T1000 (cell line): ENCODE measurements around the gene CHD5.

Source experiments
- DNase-seq: peaks from one replicate; lab custom pipeline; 2025; ENCODE audit warnings: mixed read lengths; lab: John Stamatoyannopoulos, UW

The CHD5 gene

DNA sequence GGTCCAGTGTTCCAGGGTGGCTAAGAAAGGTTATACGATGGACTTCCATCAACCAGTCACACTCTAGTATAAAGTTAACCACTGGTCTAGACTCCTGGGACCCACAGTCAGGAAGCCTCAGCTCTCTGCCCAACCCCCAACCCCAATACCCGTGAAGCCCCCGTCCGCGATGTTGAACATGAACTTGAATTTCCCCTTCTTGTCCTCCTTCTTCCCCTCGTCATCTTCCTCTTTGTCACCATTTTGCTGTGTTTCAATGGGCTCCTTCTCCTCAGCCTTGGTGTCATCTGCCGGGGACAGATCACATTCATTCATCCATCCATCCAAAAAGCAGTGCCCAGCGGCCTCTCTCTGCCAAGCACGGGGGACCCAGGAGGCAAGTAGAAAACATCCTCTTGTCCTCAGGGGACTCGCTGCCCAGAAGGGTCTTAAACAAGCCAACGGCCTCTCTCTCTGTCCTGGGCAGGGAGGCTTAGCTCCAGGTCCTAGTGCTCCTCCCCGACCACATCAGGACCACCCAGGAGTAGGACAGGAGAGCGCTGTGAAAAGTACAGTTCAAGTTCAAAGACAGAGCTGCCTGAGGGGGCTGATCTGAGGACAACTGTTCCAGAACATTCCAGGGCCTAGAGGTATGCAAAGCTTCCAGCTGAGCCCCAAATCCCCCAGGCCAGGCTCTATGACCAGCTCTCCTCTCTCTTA lies 68.0 kb downstream of the CHD5 start:
- DNase-seq: no peak

DNA sequence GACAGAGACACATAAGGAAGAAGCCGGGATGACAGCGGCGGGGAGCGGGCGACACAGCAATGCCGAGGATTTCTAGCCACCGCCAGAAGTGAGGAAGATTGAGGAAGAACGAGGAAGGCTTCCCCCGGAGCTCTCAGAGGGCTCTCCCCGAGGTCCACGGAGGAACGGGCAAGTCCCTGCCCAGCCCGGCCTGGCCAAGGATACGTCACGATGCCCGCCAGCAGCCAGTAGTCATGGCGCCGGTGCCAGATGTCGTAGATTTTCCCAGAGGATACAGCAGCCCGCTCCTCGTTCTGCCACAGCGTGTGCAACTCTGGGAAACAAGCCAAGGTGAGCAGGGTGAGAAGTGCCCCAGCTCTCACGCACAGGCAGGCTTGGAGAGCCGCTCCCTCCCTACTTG lies 68.5 kb downstream of the CHD5 start:
- no peak for DNase-seq

DNA sequence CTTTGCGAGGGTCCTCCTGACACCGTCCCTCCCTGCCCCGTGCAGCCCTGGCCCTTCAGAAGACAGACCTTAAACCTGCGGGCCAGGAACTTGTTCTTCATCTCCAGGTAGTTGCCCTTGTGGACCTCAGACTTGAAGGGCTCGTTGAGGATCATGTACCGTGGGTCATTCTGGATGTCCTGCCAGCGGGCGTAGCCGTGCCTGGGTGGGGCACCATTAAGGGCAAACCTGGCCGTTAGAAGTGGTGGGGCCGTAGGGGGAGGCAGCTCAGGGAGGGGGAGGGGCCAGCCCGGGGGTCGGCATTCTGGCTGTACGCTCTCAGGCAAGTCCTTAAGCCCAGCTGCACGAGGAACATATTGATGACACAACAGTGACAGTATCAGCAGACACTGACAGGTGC lies 69.8 kb downstream of the CHD5 start:
- DNase-seq: no peak

DNA sequence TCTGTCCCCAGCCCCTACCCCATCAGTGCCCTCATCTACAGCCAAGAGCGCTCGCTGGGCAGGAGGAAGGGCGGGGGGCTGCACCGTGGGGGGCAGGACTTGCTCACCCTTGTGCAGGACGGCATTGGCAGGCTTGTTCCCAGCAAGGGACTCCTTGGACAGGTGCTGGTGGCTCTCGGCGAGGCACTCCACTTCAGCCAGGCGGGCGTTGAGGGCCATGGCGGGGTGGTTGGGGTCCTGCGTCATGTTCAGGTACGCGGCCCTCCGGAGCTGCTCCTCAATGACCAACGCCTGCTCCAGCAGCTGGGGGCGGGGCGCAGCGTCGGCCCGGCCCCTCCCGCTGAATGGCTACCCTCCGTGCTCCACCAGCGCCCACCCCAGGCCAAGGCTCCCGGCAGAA lies 70.4 kb downstream of the CHD5 start:
- DNase-seq: no peak

DNA sequence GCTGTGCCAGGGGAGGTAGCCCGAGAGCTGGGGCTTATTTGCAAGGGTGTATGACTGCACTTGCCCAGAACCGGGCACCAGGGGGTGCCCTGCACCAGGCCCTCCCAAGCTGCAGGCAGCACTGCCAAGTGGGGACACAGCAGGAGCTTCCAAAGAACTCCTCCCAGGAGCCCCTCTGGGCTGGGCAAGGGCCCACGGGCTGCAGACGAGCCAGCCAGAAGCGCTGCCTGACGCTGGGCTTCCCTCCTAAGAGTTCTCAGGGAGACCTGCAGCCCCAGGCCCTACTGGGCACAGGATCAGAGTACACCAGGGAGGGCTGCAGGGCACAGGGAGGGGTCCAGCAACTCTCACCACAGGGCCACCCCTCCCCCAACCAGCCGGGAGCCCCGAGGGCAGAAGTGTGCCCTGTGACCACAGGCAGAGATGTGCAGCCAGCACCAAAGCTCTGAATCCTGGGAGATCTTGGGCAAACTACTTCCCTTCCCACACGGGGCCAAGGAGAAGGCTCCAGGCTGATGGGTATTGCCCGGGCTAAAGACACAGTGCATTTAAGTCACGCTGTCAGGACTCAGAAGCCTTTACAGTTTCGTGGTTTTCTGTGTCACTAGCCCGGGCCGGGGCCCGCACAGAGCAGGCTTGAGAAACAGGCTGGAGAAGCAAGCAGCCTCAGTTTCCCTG lies 71.0 kb downstream of the CHD5 start:
- DNase-seq: no peak

DNA sequence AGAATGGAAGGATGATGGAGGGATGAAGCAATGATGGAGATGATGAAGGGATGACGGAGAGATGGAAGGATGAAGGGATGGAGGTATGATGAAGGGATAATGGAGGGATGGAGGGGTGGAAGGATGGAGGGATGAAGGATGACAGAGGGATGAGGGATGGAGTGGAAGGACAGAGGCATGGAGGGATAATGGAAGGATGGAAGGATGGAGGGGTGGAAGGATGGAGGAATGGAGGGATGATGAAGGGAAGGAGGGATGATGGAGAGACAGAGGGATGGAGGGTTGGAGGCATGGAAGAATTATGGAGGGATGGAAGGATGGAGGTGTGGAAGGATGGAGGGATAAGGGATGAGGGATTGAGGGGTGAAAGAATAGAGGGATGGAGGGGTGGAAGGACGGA lies 71.6 kb downstream of the CHD5 start:
- no peak for DNase-seq

DNA sequence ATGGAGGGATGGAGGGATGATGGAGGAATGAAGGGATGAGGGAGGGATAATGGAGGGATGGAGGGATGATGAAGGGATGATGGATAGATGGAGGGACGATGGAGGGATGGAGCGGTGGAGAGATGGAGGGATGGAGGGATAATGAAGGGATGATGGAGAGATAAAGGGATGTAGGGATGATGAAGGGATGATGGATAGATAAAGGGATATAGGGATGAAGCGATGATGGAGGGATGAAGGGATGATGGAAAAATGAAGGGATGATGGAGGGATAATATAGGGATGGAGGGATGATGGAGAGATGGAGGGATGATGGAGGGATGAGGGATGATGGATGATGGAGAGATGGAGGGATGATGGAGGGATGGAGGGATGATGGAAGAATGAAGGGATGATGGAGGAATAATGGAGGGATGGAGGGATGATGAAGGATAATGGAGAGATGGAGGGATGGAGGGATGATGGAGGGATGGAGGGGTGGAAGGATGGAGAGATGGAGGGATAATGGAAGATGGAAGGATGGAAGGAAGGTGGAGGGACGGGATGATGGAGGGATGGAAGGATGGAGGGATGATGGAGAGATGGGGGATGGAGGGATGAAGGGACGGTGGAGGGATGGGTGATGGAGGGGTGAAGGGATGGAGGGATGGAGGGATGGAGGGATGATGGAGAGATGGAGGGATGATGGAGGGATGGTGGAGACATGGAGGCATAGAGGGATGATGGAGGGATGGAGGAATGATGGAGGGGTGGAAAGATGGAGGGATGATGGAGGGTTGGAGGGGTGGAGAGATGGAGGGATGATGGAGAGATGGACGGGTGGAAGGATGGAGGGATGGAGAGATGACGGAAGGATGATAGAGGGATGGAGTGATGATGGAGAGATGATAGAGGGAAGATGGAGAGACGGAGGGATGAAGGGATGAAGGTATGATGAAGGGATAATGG lies 72.4 kb downstream of the CHD5 start:
- no peak for DNase-seq

DNA sequence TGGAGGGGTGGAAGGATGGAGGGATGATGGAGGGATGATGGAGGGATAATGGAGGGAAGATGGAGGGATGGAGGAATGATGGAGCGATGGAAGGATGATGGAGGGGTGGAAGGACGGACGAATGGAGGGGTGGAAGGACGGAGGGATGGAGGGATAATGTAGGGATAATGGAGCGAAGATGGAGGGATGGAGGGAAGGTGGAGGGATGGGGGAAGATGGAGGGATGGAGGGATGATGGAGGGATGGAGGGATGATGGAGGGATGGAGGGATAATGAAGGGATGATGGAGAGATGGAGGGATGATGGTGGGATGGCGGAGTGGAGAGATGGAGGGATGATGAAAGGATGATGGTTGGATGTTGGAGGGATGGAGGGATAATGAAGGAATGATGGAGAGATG lies 73.1 kb downstream of the CHD5 start:
- DNase-seq: no peak

DNA sequence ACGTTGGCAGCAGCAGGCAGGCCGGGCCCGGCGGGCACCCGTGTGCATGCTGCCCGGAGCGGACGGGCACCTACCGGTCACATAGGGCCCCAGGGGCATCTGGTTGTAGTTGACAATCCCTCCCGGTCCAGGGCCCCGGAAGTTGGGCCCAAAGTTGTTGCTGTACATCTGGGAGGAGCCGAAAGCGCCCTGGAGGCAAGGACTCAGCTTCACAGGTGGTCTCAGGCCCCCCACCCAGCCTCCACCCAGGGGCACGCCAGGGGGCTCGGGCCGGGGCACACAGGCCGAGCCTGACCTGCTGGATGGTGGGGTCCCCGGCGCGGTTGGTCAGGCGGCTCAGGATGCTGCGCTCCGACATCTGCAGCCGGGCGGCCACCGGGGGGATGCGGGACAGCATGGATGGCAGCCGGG lies 73.8 kb downstream of the CHD5 start:
- DNase-seq: no peak

DNA sequence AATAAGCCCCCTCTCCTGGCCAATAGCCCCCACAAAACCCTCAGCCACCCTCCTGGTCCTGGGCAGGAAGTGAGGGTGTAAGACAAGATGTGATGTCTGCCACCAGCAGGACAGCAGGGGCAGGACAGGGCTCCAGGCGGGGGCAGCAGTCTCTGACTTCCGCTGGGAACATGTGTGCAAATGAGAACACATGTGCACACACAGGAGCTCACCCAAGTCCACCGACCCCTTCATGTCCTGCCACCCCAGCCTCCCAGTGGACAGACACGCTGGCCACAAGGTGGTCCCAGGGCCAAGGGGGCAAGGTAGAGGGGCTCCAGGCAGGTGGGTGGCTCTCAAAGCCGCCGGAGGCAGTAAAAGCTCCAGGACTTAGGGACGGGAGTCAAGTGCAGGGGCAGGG lies 74.4 kb downstream of the CHD5 start:
- DNase-seq: no peak

DNA sequence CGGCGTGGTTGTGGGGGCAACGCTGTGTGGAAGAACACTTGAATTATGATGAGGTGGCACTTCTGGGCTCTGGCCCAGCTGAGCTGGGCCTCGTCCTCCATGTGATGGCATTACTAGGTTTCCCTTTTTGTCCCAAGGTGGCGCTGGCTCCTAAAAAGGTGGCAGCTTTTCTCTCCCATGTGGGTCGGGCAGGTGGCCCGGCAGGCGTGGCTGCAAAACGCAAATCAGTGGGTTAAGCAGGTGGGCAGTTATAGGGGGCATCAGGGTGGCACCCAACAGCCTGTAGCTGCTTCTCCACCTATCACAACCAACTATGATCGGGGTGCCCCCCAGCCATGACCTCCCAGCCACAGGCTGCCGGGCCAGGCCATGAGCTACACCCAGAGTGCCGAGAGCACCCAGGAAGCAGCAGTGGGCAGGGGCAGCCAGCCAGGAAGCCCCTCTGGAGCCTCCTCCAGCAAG lies 74.9 kb downstream of the CHD5 start:
- DNase-seq: no peak

DNA sequence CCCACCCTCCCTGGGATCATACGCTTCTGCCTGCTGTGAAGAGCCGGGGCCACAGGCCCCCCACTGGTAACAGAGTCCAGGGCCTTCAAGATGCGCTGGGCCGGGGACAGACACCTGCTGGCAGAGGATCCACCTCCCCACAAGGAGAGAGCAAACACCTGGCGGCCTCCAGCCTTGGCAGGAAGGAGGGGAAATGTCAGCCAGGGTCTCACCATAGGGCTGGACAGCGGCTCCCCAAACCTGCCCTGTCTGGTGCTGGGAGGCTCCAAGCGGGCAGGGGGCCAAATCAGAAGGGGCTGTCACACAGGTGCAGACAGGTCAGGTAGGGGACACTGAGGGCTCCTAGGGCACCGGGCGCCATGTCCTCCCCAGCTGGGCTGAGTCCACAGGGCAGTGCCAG lies 75.5 kb downstream of the CHD5 start:
- no peak for DNase-seq

DNA sequence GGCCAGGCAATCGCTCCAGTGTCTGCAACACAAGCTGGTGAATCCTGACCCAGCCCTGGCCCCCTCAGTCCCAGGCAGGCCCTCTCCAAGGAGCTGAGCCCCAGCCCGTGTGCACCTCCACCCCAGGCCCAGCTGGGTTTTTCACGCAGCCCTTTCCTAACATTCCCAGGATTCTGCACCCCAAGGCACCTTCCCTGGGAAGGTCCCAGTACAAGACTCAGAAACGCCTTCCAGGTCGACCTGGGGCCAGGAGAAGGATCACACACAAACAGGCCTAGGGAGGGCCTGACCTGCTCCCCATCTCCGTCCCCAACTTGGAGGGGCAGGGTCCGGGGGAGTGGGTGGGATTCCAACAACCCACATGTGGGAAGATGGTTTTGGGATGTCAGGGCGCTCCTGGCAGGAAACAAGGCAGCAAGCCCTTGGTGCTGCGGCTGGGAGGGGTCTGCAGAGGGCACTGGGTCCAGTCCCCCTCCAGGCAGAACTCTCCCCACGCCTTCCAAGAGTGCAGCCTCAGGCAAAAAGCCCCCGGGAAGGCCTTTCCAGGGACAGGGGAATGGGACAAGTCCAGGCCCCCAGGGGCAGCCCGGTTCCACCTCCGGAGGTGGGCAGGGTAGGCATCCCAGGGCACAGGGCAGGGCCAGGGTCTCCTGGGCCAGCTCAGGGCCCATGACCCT lies 76.1 kb downstream of the CHD5 start:
- DNase-seq: no peak

DNA sequence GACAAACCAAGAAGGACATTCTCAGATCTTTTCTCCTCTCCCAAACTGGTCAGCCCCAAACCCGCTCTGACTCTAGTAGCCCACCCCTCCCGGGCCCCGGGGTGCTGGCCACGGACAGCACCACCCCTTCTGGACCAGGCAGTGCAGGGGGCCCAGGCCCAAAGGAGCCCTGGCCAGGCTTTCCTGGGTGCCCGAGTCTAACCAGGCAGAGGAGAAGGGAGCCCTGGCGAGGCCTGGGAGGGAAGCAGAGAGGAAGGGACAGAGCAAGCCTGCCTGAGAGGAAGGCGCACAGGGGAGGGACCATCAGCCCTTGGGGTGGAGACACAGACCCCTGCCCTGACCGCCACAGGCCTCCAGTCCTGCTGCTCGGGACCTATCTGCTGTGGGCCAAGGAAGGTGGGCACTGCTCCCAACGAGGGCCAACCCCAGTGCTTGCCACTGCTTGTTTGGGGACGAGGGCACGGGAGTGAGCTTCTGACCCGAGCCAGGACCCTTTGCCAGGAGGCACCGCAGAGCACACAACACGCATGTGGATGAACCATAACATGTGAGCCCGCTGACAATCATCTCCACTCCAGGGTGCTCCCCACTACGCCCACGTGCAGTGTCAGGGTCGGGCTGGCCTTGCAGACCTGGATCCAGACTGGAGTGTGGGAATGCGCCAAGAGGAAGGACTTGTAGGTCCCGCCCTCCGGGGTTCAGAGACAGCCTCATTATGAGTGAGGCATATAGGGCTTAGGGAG lies 76.8 kb downstream of the CHD5 start:
- no peak for DNase-seq

DNA sequence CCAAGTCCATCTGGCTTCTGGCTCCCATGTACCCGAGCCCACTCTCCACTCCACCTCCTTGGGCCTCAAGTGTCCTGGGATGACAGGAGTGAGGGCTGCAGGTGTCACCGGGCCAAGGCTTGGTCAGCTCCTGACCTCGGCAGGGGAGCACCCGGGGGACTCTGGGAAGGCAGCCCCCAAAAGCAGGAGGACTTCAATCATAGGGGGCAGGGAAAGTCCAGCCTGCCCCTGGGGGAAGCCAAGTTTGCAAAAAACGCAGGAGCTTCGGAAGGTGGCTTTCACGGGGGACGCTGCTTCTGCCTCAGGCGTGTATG lies 77.6 kb downstream of the CHD5 start:
- DNase-seq: no peak

DNA sequence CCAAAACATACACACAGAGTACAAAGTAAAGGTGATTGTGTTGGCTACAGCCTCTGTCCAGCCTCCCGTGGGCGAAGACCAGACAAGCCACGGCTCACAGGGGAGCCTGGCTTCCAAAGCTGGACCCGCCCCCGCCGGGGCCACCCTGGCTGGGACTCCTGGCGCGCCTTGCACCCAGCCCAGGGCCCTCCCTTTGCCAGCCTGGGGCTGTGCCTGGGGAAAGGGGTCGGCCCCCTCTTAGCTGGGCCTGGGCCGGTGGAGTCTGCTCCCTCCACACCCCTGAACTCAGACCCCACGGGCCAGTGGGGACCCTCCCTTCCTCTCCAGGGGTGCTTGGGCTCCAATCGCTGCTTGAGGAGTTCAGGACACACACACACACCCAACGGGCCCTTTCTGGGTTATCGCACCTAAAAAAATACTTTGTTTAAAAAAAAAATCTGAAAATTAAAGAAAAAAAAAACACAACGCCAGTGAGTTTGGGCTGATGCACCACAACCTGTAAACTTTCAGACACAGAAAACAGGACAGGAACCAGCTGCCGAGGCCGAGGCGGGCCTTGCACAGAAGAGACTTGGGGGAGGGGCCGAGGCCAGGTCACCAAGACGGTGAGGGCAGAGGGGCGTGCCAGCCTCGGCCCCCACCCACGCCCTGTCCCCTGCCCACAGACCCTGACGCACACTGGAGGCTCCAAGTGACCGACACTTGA lies 78.1 kb downstream of the CHD5 start:
- no peak for DNase-seq

DNA sequence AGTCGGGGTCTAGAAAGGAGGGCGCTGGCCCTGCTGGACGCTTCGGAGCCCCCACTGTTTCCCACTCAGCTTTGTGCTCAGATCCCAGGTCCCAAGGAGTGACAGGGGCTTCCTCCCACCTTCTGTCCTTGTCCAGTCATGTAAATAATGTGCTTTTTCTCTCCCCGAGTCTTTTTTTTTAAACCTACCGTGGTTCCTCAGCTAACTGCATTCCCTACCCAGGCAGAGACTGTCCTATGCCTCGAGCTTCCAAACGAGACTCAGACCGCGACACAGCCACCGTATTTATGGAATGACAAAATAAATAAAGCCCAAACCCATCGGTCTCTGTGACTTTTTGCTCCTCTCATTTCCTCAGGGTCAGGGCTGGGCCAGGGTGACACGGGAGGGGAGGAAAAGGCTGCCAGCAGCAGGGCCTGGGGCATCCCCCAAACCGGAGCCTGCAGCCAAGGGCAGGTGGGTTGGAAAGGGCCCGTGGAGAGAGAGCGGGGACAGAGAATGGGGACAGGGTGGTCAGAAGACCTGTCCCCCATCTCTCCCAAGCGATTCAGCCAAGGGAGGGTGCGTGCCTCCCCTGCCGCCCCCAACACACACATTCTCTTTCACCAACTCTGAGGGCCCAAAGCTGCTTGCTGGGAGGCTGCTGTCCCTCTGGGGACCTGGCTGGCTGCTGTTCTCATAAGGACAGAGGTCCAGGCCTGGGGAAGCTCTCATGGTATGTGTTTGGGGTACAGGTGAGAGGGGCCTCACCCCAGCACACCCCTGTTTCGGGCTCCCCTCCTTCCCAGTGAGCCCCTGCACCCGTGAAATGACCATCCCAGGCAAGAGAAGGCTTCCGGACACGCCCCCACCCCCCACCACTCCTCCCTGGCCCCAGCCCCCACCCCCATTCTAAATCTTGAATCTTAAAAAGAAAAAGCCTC lies 79.0 kb downstream of the CHD5 start:
- no peak for DNase-seq

DNA sequence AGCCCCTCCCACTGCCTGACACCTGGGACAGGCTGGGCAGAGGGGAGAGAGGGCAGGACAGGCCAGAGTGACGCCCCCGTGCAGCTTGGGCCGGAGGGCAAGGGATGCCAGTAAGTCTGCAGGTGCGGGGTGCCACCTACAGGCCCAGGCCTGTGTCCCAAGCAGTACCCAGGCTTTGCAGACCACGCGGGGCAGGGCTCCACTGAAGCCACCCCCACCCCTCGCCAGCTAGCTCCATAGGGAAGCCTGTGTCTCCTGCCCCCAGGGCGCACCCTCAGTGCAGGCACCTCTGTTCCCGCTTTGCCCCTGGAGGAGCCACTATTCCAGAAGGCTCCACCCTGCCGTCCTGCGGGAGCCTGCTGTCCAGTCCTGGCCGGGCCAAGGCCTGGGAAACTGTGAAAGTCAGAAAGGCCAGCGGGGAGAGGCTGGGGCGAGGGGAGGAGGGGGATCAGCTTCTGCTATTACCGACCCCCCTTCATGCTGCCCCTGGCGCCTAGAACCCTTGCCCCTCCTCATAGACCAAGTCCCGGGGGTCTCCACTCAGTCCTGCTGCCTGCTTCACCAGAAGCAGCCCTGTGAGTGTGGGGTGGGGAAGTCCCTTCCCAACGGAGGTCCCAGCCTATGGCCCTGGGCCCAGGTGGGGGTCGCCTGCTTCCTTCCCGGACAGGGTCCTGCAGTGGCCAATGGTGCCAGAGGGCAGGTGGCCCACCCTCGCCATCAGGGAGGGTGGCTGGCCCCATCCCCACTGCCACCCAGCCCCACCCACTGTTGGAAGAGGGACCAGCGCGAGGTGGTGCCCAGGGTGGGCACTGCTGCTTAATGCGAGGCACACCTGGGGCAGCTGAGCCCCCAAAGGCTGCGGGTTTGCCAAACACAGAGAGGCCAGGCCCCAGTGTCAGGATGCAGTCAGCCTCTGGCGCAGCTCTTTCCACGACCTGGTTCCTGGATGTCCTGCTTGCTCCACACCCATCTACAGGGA lies 80.0 kb downstream of the CHD5 start:
- DNase-seq: no peak

DNA sequence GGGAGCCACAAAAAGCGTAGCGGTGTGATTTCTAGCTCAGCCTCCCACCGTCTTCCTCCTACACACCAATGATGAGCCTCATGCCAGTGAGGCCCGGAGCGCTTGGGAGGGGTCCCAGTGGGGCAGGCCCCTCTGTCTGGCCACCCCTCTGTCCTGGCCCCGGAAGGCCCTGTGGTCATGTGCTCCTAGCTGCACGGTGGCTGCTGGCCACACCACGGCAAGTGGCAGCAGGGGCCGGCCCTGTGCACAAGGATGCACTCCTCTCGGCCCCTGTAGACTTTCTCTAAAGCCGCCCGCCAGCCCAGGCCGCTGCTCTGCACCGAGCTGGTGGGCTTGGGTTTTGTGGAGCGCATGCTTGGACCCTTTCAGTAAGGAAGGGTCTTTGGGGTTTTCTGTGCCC lies 80.8 kb downstream of the CHD5 start:
- DNase-seq: no peak
